MM.1S (cell line): ENCODE measurements around the gene IFITM10.

Experiments used
- DNase-seq: peaks from one replicate; pipeline ENCODE4 v3.0.0-alpha.2; 2015
- H2AFZ ChIP-seq: fragments of 300-600 bp; sonication (generic); 2 replicates; pipeline ENCODE4 v1.6.0; 2016; ENCODE audit warnings: antibody characterized with exemption, low read length
- H3F3A ChIP-seq: fragments of 300-600 bp; sonication (generic); 2 replicates; pipeline ENCODE4 v1.6.1; 2016; ENCODE audit warnings: mild to moderate bottlenecking, antibody characterized with exemption, low read length, moderate library complexity, mixed read lengths; ENCODE audit not compliant: insufficient read depth
- H3K27ac ChIP-seq: fragments of 300-600 bp; sonication (generic); 2 replicates; pipeline ENCODE4 v1.5.1; 2016; ENCODE audit warnings: mild to moderate bottlenecking, low read length
- H3K27me3 ChIP-seq: fragments of 300-600 bp; sonication (generic); replicated peaks from 2 replicates; pipeline ENCODE4 v1.6.0; 2016; ENCODE audit warnings: low read length; ENCODE audit not compliant: insufficient read depth
- H3K36me3 ChIP-seq: fragments of 300-600 bp; sonication (generic); replicated peaks from 2 replicates; pipeline ENCODE4 v1.6.1; 2016; ENCODE audit warnings: mild to moderate bottlenecking, low read length, mixed read lengths; ENCODE audit not compliant: insufficient read depth
- H3K4me1 ChIP-seq: fragments of 300-600 bp; sonication (generic); 2 replicates; pipeline ENCODE4 v1.6.1; 2016; ENCODE audit warnings: low read length, mixed read lengths
- H3K4me2 ChIP-seq: fragments of 300-600 bp; sonication (generic); 2 replicates; pipeline ENCODE4 v1.6.0; 2016; ENCODE audit warnings: low read depth, low read length
- H3K4me3 ChIP-seq: fragments of 300-600 bp; sonication (generic); 2 replicates; pipeline ENCODE4 v1.5.1; 2016; ENCODE audit warnings: low read length, mixed read lengths
- H3K79me2 ChIP-seq: fragments of 300-600 bp; sonication (generic); 2 replicates; pipeline ENCODE4 v1.6.1; 2016; ENCODE audit warnings: mixed run types, low read length, mixed read lengths
- H3K9ac ChIP-seq: fragments of 300-600 bp; sonication (generic); 2 replicates; pipeline ENCODE4 v1.6.1; 2016; ENCODE audit warnings: low read length, mixed read lengths
- H3K9me2 ChIP-seq: fragments of 300-600 bp; sonication (generic); replicated peaks from 2 replicates; pipeline ENCODE4 v1.6.1; 2016; ENCODE audit warnings: mild to moderate bottlenecking, low read length, mixed read lengths; ENCODE audit not compliant: insufficient read depth
- H3K9me3 ChIP-seq: fragments of 300-600 bp; sonication (generic); replicated peaks from 2 replicates; pipeline ENCODE4 v1.6.1; 2016; ENCODE audit warnings: mild to moderate bottlenecking, low read length, mixed read lengths; ENCODE audit not compliant: insufficient read depth
- H4K20me1 ChIP-seq: fragments of 300-600 bp; sonication (generic); 2 replicates; pipeline ENCODE4 v1.6.1; 2016; ENCODE audit warnings: mild to moderate bottlenecking, low read length, moderate library complexity, mixed read lengths; ENCODE audit not compliant: insufficient read depth
- CTCF ChIP-seq: fragments of 300-600 bp; sonication (generic); IDR thresholded peaks from 2 replicates; pipeline ENCODE4 v1.5.1; 2016; ENCODE audit warnings: antibody characterized with exemption, low read length, mixed read lengths
- EZH2 ChIP-seq: fragments of 300-600 bp; sonication (generic); optimal IDR thresholded peaks from 2 replicates; pipeline ENCODE3; 2017; ENCODE audit warnings: low read depth, mild to moderate bottlenecking, antibody characterized with exemption, low read length, mixed read lengths
- EZH2phosphoT487 ChIP-seq: fragments of 300-600 bp; sonication (generic); IDR thresholded peaks from 2 replicates; pipeline ENCODE4 v1.6.1; 2018; ENCODE audit warnings: antibody characterized with exemption, low read length

IFITM10 gene

GRCh38 chr11:1731451-1732059 is 18.8 kb downstream of the IFITM10 start:
- no peak overlapping the region for H3K4me2 ChIP-seq
- H3K9me3 ChIP-seq = no peaks in the 10 kb centered on the region
- H4K20me1 ChIP-seq = no peaks in the 10 kb centered on the region
- H3F3A ChIP-seq = no peaks in the 10 kb centered on the region
- no peak overlapping the region for H3K4me3 ChIP-seq
- no peak for DNase-seq
- no peaks in the 10 kb centered on the region for H3K36me3 ChIP-seq
- no peaks in the 10 kb centered on the region for H3K4me1 ChIP-seq
- no peak overlapping the region for H2AFZ ChIP-seq
- H3K27me3 ChIP-seq = peaks cover 94% of the 10 kb centered on the region
- no peak for TF ChIP-seq EZH2phosphoT487
- no peak for TF ChIP-seq CTCF
- no peak for TF ChIP-seq EZH2
- H3K27ac ChIP-seq = no peak overlapping the region
- H3K9me2 ChIP-seq = no peaks in the 10 kb centered on the region
- no peak overlapping the region for H3K9ac ChIP-seq
- no peaks in the 10 kb centered on the region for H3K79me2 ChIP-seq

GRCh38 chr11:1730059-1730629 is 20.3 kb downstream of the IFITM10 start:
- Histone ChIP-seq H3K36me3 (no peaks in the 10 kb centered on the region), H3K79me2 (no peaks in the 10 kb centered on the region), H3K27ac (no peak overlapping the region), H3K9me3 (no peaks in the 10 kb centered on the region), H3F3A (no peaks in the 10 kb centered on the region), H3K27me3 (peaks cover 94% of the 10 kb centered on the region), H4K20me1 (no peaks in the 10 kb centered on the region), H3K4me1 (no peaks in the 10 kb centered on the region), H3K4me3 (no peak overlapping the region), H3K9me2 (no peaks in the 10 kb centered on the region), H3K9ac (no peak overlapping the region), H3K4me2 (no peak overlapping the region), H2AFZ (no peak overlapping the region)
- DNase-seq = no peak
- TF ChIP-seq EZH2phosphoT487 (no peak), EZH2 (no peak), CTCF (no peak)

- Histone ChIP-seq H3K9me3 (no peaks in the 10 kb centered on the region), H3K9me2 (no peaks in the 10 kb centered on the region), H2AFZ (no peak overlapping the region), H3K9ac (no peak overlapping the region), H3K4me3 (no peak overlapping the region), H4K20me1 (no peaks in the 10 kb centered on the region), H3K4me2 (no peak overlapping the region), H3F3A (no peaks in the 10 kb centered on the region), H3K27ac (no peak overlapping the region), H3K27me3 (peaks cover 94% of the 10 kb centered on the region), H3K4me1 (no peaks in the 10 kb centered on the region), H3K79me2 (no peaks in the 10 kb centered on the region), H3K36me3 (no peaks in the 10 kb centered on the region)
- DNase-seq = no peak
- no peak for TF ChIP-seq CTCF
- TF ChIP-seq EZH2 = no peak
- TF ChIP-seq EZH2phosphoT487 = no peak
Measured at GRCh38 chr11:1729692-1730011, 20.7 kb downstream of the IFITM10 start.
